Cardiac septum (tissue), 1 donor: ENCODE measurements around the gene CHST8. TPM values are rescaled to one million over a fixed set of nuclear protein-coding genes. Genes with fewer than 3 reads are reported as not detected.
"Not testable (repeated sequence)": the region's sequence is repeated elsewhere in the genome, so short reads cannot be mapped to it uniquely, and the experiment has no call there.

Source experiments
- DNase-seq: peaks from one replicate; pipeline ENCODE4 v3.0.0-alpha.2; 2020; ENCODE audit warnings: low spot score
- intact Hi-C: fragments of 100-400 bp; cut with DNase I; formaldehyde crosslinking; loops from one replicate; pipeline ENCODE4 v1.14.0; 2022
- total RNA-seq: library from RNA; stranded (reverse); fragmentation: NEBNext Ultra II Directional; extraction: Animal tissue kit (Norgen Biotek cat#: 25700); gene quantifications from one replicate; pipeline ENCODE4 v1.2.1, GENCODE V29; 2021
- donor health status: DM: no; HTN: no; CAD: no.

CHST8 gene
- total RNA-seq, 1 donor from 2014 or later = 0.27 TPM

GRCh38 chr19:33810821-33811220 lies 189.1 kb downstream of the CHST8 start:
- DNase-seq = no peak
- intact Hi-C loops = no loop called here

GRCh38 chr19:33811246-33811645 lies 189.5 kb downstream of the CHST8 start:
- intact Hi-C loops = no loop called here
- peak; percentile 58 for DNase-seq

DNA sequence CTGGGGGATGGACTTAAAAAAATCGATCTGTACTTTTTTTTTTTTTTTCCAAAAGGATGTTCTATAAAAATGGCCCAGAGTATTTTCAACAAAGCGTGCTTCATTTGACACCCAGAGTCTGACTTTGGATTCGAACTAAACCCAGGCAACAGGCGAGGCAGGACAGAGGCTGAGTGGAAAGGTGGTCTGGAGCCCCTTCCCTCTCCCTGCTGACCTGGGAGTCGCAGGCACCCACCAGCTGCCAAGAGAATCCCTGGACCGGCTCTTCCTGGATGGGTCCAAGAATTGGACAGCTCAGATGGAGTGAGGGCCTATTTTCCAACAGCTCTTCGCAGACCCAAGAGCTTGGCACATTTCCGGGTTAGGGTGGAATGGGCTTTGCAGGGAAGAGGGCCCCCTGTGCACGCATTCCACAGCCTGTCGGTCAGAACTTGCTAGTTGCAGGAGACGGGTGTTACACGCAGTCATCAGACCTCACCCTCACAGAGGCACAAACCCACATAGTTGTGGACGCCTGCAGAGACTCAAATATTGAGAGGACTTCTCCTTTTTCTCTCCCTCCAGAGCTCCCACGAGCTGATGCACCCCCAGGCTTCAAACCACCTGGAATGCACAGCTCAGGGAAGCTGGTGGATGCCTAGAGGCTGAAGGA lies 190.1 kb downstream of the CHST8 start:
- intact Hi-C loops = no loop called here
- peak; percentile 61 for DNase-seq

DNA sequence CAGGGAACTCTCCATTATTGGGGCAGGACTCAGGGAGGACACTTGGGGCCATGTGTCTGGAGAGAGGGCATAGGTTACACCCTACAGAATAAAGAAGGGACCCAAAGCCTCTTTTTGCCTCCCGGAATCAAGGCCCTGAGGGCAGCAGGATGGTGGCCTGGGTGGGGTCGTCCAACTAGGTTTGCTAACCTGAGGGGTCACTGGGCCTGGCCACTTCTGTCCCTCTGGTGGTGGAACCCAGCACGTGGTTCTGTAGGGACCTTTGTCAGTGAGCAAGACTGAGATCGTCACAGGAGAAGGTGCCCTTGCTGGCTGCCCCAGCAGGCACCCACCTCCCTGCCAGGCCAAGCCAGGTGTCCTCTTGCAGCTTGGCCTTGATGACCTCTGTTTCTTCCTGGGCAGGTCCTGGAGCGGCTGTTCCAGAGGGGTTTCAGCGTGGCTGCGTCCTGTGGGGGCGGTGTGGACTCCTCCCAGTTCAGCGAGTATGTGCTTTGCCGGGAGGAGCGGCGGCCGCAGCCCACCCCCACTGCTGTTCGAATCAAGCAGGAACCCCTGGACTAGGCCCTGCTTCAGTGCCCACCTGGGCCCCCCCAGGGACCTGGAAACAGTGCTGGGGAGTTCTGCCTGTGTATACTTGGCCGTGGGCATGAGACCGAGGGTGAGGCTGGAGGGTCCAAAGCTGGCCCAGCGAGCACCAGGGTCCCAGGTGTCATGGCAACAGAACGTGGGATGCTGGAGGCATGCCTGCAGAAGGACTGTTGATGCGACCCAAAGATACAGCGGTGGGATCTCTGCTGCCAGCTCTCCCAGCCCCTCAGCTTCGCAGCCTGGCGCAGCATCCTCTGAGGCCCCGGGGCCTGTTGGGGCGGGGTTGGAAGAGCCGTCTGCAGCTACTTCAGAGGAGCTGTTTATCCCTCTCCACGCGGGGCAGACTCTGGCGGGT lies 190.9 kb downstream of the CHST8 start:
- DNase-seq = peak; percentile 73
- intact Hi-C loops = no loop called here

- peak; percentile 66 for DNase-seq
Measured at GRCh38 chr19:33813391-33814101, 191.8 kb downstream of the CHST8 start.

DNA sequence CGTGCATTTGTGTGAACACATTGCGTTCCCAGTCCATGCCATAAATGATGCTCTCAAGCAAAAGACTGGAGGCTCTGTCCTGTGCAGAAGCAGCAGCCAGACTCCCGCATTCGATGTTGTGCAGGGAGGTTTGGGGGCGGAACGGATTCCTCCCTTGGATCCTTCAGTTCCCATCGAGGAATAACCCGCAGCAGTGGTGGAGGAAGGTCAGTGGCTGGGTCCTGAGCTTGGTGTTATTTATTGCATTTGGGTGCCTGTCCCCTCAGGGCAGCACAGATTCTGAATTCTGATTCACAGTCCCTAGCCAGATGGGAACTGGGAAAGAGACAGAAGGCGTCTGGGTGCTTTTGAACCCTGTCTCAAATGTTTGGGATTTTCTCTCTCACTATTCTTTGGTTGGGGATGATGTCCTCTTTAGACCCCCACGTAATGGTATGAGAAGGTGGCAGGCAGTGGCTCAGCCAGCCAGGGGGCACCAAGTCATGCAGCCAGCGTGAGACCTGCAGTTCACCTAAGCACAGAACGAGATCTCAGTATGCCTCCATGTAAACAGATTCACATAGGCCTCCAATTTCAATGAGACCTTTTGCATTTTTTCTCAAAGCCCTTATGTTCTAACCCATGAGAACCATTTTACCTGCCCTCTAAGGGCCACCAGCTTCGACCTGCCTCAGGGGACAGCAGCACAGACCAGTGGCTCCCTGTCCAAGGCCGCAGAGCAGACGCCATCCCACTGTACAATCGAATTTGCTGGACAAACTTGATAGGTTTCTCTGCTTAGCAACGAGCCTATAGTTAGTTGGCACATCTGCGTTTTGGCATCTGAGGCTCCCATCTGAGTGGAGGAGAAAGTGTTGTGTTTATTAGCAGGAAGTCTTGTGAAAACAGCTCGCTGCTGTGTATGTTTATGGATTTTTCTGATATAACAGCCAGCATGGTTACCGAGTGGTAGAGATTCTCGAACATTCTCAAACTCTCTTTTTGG lies 192.7 kb downstream of the CHST8 start:
- intact Hi-C loops = no loop called here
- no peak for DNase-seq

More at GRCh38 chr19:33813391-33814101, 191.8 kb downstream of the CHST8 start:
- intact Hi-C loops = no loop called here

- intact Hi-C loops = no loop called here
- DNase-seq = no peak
Measured at GRCh38 chr19:33815380-33816340, 193.9 kb downstream of the CHST8 start.

GRCh38 chr19:33818411-33818810 lies 196.7 kb downstream of the CHST8 start:
- intact Hi-C loops = no loop called here
- no peak for DNase-seq

- intact Hi-C loops, DNase-seq: not testable (repeated sequence)
Measured at GRCh38 chr19:33819078-33819477, 197.3 kb downstream of the CHST8 start.

- no peak for DNase-seq
- intact Hi-C loops = no loop called here
Measured at GRCh38 chr19:33819506-33819879, 197.7 kb downstream of the CHST8 start.

DNA sequence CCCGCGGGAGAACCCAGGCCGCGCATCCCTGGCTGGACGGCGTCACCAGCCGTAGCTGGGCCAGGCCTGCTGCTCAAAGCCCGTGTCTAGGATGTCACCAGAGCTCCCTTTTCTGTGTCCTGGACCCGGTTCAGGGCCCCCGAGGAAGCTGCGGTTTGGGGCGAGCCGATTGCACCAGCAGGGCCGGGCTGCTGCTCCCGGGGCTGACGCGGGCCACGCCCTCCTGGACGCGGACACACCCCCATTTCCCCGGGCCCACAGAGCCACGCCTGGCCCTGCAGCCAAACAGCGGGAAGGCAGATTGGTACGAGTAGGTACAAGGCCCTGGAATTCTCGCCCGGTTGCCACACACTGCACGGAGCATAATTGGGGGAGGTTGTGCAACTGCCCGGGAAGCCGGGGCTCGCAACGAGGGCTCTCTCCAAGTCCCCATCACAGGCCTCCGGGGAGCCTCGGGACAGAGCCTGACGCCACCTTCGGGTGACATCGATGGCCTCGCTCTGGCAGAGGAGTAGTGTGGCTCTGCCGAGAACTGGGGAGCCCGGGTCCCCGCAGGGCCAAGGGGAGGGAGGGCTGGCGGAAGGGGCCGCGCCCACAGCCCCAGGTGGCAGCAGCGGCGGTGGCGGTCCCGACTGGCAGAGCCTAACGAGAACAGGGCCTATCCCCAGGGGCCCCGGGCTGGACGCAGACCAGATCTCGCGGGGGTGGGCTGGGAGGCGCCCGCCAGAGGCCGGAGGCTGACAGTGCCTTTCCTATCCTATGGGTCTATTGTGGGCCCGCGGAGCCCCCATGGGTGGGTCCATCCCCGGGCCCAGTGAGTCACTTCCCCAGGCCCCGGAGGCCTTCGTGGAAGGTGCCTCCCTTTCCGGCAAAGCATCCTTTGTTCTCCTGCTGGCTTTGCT lies 198.4 kb downstream of the CHST8 start:
- DNase-seq = peak; percentile 92
- intact Hi-C loops = loop anchor here (1.0 kb wide), 2 partner anchors 25 to 85 kb away; no protein-coding TSS in a partner anchor

DNA sequence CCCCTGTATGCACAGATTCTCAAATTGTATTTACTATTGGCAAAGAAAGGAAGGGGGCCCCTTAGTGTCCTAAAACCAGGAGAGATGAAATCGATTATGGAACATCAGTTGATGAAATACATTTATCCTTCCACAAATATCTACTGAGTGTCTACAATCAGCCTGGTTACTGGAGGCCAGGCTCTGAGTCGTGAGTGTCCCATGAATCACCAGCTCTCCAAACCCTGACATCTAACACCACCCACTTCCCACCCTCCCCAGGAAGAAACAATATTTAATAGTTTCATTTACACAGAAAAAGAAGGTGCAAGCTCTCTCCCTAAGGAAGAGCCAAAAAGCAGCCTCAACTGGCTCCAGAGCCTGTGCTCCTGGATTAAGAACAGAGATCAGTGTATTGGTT lies 200.1 kb downstream of the CHST8 start:
- no peak for DNase-seq
- intact Hi-C loops = no loop called here

Other genes starting within 250 kb of the CHST8 start
- gene CEBPG, start 248.2 kb upstream of the CHST8 start, total RNA-seq = 17.3 TPM
- gene PEPD, start 100.2 kb upstream of the CHST8 start, total RNA-seq = 30.1 TPM
- 20.2 TPM for gene KCTD15, start 174.9 kb downstream of the CHST8 start, total RNA-seq